Mucosa of descending colon (tissue), 3 donors: ENCODE measurements around the gene SLC31A1. TPM values are rescaled to one million over a fixed set of nuclear protein-coding genes. Genes with fewer than 3 reads are reported as not detected.

Source experiments
- ATAC-seq: fragments of 200-7000 bp; cut with Tn5 transposase; one replicate; pipeline ENCODE4 v1.9.1; 2020; ENCODE audit warnings: mild to moderate bottlenecking, moderate library complexity
- DNase-seq, 3 donors: peaks; one replicate each; pipeline ENCODE4 v3.0.0-alpha.2; 2020
- H3K36me3 ChIP-seq: fragments of 200-600 bp; one replicate; pipeline ENCODE4 v1.8.0; 2021; ENCODE audit warnings: low read depth, mild to moderate bottlenecking
- H3K4me1 ChIP-seq: fragments of 200-600 bp; one replicate; pipeline ENCODE4 v1.8.0; 2021; ENCODE audit warnings: low read depth, mild to moderate bottlenecking
- H3K4me3 ChIP-seq: fragments of 200-600 bp; one replicate; pipeline ENCODE4 v1.8.0; 2021; ENCODE audit warnings: mild to moderate bottlenecking
- H3K9me3 ChIP-seq: fragments of 200-600 bp; one replicate; pipeline ENCODE4 v1.8.0; 2021; ENCODE audit warnings: mild to moderate bottlenecking
- intact Hi-C, 2 donors: fragments of 100-400 bp; cut with DNase I in 1 of 2; cut with micrococcal nuclease in 1 of 2; formaldehyde crosslinking; loops; one replicate each; pipeline versions ENCODE4 v1.11.0 to v1.11.1; 2022; cut with DNase I, micrococcal nuclease
- total RNA-seq, 3 donors: library from RNA; stranded (reverse); fragmentation: NEBNext Ultra II Directional in 2 of 3; extraction: Animal tissue kit (Norgen Biotek cat#: 25700) in 2 of 3; gene quantifications; one replicate each; pipeline versions ENCODE4 v1.2.1 to v1.2.4, GENCODE V29; 2021 to 2023
- TF ChIP-seq, protein P1 (sequence below): fragments of 200-600 bp; IDR thresholded peaks from one replicate; pipeline ENCODE4 v1.8.0; 2022; ENCODE audit warnings: antibody characterized with exemption, mild to moderate bottlenecking
- donor health status: DM: no; HTN: no; CAD: no; lungs with moderate emphysema.
- donor health status: DM: no; HTN: no; CAD: no.
- donor health status: DM: no; HTN: yes; CAD: no.

SLC31A1 gene
- total RNA-seq, 3 donors from 2014 or later: 26.5 to 63.7 (median 34.7) TPM

DNA sequence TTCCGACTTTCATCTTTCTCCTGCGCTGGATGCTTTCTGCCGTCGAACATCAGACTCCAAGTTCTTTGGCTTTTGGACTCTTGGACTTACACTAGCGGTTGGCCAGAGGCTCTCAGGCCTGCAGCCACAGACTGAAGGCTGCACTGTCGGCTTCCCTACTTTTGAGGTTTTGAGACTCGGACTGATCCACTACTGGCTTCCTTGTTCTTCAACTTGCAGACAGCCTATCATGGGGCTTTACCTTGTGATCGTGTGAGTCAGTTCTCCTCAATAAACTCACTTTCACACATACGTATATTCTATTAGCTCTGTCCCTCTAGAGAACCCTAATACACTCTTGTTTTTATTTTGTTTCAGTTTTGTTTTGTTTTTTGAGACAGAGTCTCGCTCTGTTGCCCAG is 10.5 kb upstream of the SLC31A1 start:
- Histone ChIP-seq H3K4me1 (no peaks in the 10 kb centered on the region), H3K36me3 (peaks cover 6% of the 10 kb centered on the region), H3K4me3 (no peak overlapping the region), H3K9me3 (no peaks in the 10 kb centered on the region)
- ATAC-seq: no peak
- TF ChIP-seq, protein P1, sequence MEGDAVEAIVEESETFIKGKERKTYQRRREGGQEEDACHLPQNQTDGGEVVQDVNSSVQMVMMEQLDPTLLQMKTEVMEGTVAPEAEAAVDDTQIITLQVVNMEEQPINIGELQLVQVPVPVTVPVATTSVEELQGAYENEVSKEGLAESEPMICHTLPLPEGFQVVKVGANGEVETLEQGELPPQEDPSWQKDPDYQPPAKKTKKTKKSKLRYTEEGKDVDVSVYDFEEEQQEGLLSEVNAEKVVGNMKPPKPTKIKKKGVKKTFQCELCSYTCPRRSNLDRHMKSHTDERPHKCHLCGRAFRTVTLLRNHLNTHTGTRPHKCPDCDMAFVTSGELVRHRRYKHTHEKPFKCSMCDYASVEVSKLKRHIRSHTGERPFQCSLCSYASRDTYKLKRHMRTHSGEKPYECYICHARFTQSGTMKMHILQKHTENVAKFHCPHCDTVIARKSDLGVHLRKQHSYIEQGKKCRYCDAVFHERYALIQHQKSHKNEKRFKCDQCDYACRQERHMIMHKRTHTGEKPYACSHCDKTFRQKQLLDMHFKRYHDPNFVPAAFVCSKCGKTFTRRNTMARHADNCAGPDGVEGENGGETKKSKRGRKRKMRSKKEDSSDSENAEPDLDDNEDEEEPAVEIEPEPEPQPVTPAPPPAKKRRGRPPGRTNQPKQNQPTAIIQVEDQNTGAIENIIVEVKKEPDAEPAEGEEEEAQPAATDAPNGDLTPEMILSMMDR: no peak
- intact Hi-C loops: no loop called here
- peak in 1 of 3 donors; percentile 19 for DNase-seq

DNA sequence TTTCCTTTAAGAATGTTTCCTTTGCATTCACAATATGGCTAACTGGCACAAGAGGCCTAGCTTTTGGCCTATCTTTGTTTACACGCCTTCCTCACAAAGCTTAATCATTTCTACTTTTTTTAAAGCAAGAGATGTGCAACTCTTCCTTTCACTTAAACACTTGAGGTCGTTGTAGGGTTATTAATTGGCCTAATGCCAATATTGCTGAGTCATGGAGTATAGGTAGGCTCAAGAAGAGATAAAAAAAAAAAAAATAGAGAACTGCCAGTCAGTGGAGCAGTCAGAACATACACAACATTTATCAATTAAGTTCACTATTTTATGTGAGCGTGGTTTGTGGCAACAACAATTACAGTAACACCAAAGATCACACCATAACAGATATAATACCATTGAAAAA is 6.2 kb upstream of the SLC31A1 start:
- Histone ChIP-seq H3K4me3 (no peak overlapping the region), H3K4me1 (peaks cover 18% of the 10 kb centered on the region), H3K36me3 (no peaks in the 10 kb centered on the region), H3K9me3 (no peaks in the 10 kb centered on the region)
- TF ChIP-seq, protein P1: no peak
- ATAC-seq (no peak), DNase-seq (no peak)
- intact Hi-C loops: no loop called here

DNA sequence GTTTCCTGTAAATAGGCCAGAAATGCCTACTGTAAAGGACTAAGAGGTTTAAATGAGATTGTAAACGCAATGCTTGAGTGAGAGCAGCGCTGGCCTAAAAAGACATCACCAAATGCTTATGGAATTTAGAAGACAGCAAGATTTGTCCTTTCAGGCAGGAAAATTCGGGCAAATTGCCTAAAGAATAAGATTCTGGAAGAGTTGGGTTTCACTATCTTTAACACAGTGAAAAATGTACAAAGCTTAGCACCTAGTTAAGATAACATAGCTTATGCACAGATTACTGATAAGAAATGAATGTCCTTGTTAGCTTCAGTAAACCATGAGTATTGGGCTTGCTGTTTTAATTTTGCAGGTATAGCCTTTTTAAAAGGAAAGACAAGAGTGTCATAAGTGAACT is 4.9 kb upstream of the SLC31A1 start:
- no peak overlapping the region for H3K4me3 ChIP-seq
- TF ChIP-seq, protein P1: no peak
- H3K9me3 ChIP-seq: no peaks in the 10 kb centered on the region
- DNase-seq (no peak), ATAC-seq (no peak)
- no peaks in the 10 kb centered on the region for H3K36me3 ChIP-seq
- intact Hi-C loops: no loop called here
- H3K4me1 ChIP-seq: peaks cover 23% of the 10 kb centered on the region

DNA sequence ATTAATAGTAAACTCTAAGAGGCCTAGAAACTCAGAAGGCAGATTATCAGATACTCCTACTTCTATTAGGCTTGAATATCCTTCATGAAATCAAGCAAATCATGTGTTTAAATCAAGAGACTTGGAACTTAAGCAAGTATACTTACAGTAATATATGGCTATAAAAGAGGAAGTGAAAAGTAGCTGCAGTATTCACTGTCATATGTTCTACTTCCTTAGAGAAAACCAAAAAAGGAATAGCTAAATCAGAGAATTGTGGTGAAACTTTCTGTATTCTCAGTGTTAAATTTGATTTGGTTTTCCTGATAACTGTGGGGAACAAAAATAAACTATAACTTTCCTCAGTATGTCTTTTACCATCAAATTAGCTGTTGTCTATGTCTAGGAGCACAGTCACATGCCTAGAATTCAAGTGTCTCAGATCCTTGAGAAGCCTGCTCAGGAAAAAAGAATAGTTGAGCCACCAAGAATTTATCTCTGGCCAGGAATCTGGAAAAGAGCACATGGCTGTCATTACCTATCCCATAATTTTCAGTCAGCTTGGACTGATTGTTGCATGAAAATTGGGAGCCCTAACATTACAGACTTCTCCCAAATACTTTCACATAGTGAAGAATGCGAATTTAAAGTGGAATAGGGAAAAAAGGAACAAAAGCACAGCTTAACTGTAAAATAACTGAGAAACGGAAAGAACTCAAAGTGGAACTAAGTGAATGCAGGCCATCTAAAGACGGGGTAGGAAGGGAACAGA is 2.0 kb upstream of the SLC31A1 start:
- H3K36me3 ChIP-seq: no peaks in the 10 kb centered on the region
- H3K4me1 ChIP-seq: peaks cover 32% of the 10 kb centered on the region

DNA sequence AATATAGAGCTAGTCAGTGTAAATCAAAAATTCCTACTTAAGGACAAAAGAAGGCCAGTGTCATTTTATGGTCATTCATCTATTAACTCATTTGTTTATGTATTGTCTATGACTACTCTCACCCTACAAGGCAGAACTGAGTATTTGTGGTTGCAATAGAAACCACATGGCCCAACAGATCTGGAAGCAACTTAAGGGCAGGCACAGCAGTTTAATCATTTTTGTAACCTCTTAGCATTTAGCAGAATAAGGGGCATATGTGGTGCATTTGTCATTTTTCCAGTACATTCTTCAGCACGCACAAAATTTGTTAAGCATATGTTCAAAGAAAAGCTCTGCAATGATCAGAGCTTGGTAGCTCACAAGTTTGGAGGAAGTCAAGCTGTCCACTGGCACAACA is 1.4 kb upstream of the SLC31A1 start:
- TF ChIP-seq, protein P1: no peak
- DNase-seq: no peak
- peaks cover 32% of the 10 kb centered on the region for H3K4me1 ChIP-seq
- H3K36me3 ChIP-seq: no peaks in the 10 kb centered on the region
- intact Hi-C loops: loop anchor here in 1 of 2 donors (5.0 kb wide), 1 partner anchor 57 kb away; the partner anchor contains the start of genes CDC26 and PRPF4
- H3K4me3 ChIP-seq: no peak overlapping the region
- no peaks in the 10 kb centered on the region for H3K9me3 ChIP-seq
- no peak for ATAC-seq

More for the DNA sequence above, 2.0 kb upstream of the SLC31A1 start:
- Histone ChIP-seq H3K4me3 (no peak overlapping the region), H3K9me3 (no peaks in the 10 kb centered on the region)
- TF ChIP-seq, protein P1: no peak
- no peak for DNase-seq
- intact Hi-C loops: no loop called here
- ATAC-seq: no peak
